Kidney (tissue), 14 donors: ENCODE results near the gene UTP20. TPM values are rescaled to one million over a fixed set of nuclear protein-coding genes. Genes with fewer than 3 reads are reported as not detected.
A peak's percentile ranks its signal among the peaks of the same experiment; 100 is the strongest.
"Not testable (repeated sequence)": the region's sequence is repeated elsewhere in the genome, so short reads cannot be mapped to it uniquely, and the experiment has no call there.

Source experiments
- DNase-seq, 5 donors: peaks; one replicate each; pipeline ENCODE4 v3.0.0-alpha.2; 2013 to 2020
- FAIRE-seq: peaks from 2 replicates; lab custom pipeline; 2012; peaks lifted over from hg19 to GRCh38; lab: Jason Lieb, UNC
- H3K27ac ChIP-seq, 2 donors: one replicate each; pipeline ENCODE4 v1.7.0; 2013; ENCODE audit warnings: low read depth in 2 of 2, low read length in 2 of 2, inconsistent platforms in 1 of 2
- H3K27me3 ChIP-seq: one replicate; pipeline ENCODE4 v1.7.1; 2013; ENCODE audit warnings: low read length, inconsistent platforms; ENCODE audit not compliant: control insufficient read depth, insufficient read depth
- H3K36me3 ChIP-seq, 3 donors: one replicate each; pipeline versions ENCODE4 v1.7.0 to v1.7.1; 2013; ENCODE audit warnings: low read length in 3 of 3, control low read depth in 1 of 3, inconsistent platforms in 1 of 3; ENCODE audit not compliant: insufficient read depth in 3 of 3, control insufficient read depth in 2 of 3
- H3K4me1 ChIP-seq, 3 donors: one replicate each; pipeline versions ENCODE4 v1.7.0 to v1.7.1; 2013; ENCODE audit warnings: low read length in 3 of 3, inconsistent platforms in 1 of 3, low read depth in 1 of 3; ENCODE audit not compliant: control insufficient read depth in 2 of 3, insufficient read depth in 2 of 3
- H3K4me3 ChIP-seq, 3 donors: one replicate each; pipeline versions ENCODE4 v1.7.0 to v1.8.1; 2013; ENCODE audit warnings: low read length in 3 of 3, control low read depth in 1 of 3, inconsistent platforms in 1 of 3
- H3K9ac ChIP-seq, 3 donors: one replicate each; pipeline versions ENCODE4 v1.7.0 to v1.7.1; 2013; ENCODE audit warnings: low read length in 3 of 3, control low read depth in 1 of 3, inconsistent platforms in 1 of 3
- H3K9me3 ChIP-seq, 3 donors: one replicate each; pipeline versions ENCODE4 v1.7.0 to v1.7.1; 2013; ENCODE audit warnings: low read length in 3 of 3, control low read depth in 1 of 3, inconsistent platforms in 1 of 3; ENCODE audit not compliant: control insufficient read depth in 2 of 3, insufficient read depth in 1 of 3
- CTCF ChIP-seq: IDR thresholded peaks from 3 replicates; pipeline ENCODE4 v1.5.1; 2012; ENCODE audit warnings: mild to moderate bottlenecking, moderate library complexity, borderline replicate concordance; ENCODE audit not compliant: insufficient read depth; ENCODE audit errors: extremely low read depth
- intact Hi-C: fragments of 100-400 bp; cut with DNase I; formaldehyde crosslinking; loops from one replicate; pipeline ENCODE4 v1.11.1; 2022
- polyA plus RNA-seq: library from polyadenylated mRNA; stranded (reverse); fragments of 350-450 nt; fragmentation: Illumina TruSeq; extraction: RNeasy Lipid Tissue Mini Kit (QIAGEN cat#74804); gene quantifications from one replicate; pipeline ENCODE4 v1.2.3, GENCODE V29; 2014; ENCODE audit warnings: low read depth, low replicate concordance; ENCODE audit not compliant: insufficient read depth
- total RNA-seq: library from RNA; stranded (reverse); fragmentation: NEBNext Ultra II Directional; extraction: Animal tissue kit (Norgen Biotek cat#: 25700); gene quantifications from one replicate; pipeline ENCODE4 v1.2.1, GENCODE V29; 2021
- donor health status: control.
- donor health status: control.
- donor health status: control.
- donor health status: control.
- donor health status: control.
- donor health status: DM: yes; HTN: yes; CAD: no.
- donor health status: Normal renal cell carcinoma (clear cell type).

UTP20 gene
- total and polyA plus RNA-seq, 2 donors from 2014 or later, result 2.5 to 15.5 TPM

- intact Hi-C loops, result no loop called here
- Histone ChIP-seq H3K27me3 (no peaks in the 10 kb centered on the region), H3K36me3 (no peaks in the 10 kb centered on the region), H3K9ac (peak overlapping the region; percentile 53 to 98 (median 91)), H3K4me1 (peaks cover 0 to 11% (median 3%) of the 10 kb centered on the region in 3 donors), H3K4me3 (peak overlapping the region; percentile 88 to 95 (median 91)), H3K9me3 (no peaks in the 10 kb centered on the region), H3K27ac (peak overlapping the region; percentile 94 to 96)
- FAIRE-seq (no peak), DNase-seq (peak in 2 of 5 donors; percentile 56 to 69)
- no peak for TF ChIP-seq CTCF
These were observed 127.1 kb downstream of the UTP20 start for GRCh38 chr12:101407049-101407435.

DNA sequence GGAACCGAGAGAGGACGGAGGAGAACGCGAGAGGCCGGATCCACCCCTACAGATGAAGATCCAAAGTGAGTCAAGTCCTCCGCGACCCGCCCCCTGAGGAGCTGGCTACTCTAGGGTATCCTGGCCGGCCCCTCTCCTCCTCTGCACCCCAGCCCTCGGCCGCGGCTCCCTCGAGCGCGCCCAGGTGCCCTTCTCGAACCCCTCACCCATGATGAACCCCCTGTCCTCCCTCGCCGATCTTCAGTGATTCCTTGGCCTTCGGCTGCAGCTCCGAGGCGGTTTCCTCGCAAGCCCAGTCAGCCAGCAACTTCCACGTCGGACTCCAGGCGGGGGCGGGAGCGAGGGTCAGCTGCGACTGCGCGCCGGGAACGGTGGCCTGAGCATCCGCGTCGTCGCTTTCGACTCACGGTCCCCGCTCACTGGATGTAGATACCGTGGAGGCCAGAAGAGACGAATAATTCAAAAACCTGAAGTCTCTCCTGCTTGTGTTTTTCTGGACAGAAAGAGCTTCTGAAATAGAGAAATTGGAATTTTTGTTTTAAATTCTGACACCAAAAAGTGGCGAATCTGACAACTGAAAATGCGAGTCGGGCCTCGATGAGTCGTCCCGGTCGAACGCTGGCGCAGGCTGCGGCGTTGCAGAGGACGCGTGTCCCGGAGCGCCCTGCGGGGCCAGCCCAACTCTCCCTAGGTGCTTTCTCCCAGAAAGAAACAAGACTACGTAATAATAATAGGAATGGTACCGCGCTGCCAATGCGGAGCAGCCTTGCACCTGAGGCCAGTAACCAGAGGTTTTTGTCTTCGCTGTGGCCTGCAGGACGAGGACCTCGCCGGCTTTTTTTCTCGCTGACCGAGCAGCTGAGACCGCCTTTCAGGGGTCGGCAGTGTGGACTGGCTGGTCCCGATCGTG is 127.8 kb downstream of the UTP20 start, which contains the start of gene ARL1:
ARL1 (minus strand) TSS at position 337 of the 910 bp plus-strand sequence; CDS start at position 210, 127 bp downstream.
- DNase-seq (peak; percentile 91 to 97 (median 94)), FAIRE-seq (no peak)
- Histone ChIP-seq H3K9me3 (no peaks in the 10 kb centered on the region), H3K9ac (peak within 1 kb of the TSS; percentile 53 to 98 (median 97)), H3K27ac (peak within 1 kb of the TSS; percentile 94 to 96), H3K4me1 (peaks cover 0 to 11% (median 3%) of the 10 kb centered on the region in 3 donors), H3K36me3 (no peaks in the 10 kb centered on the region), H3K27me3 (no peaks in the 10 kb centered on the region), H3K4me3 (peak within 1 kb of the TSS; percentile 88 to 95 (median 91))
- TF ChIP-seq CTCF, result no peak
- intact Hi-C loops, result no loop called here

GRCh38 chr12:101410169-101410568 is 130.3 kb downstream of the UTP20 start:
- intact Hi-C loops, H3K27ac ChIP-seq, H3K9me3 ChIP-seq, H3K9ac ChIP-seq, H3K4me3 ChIP-seq, H3K36me3 ChIP-seq, DNase-seq, FAIRE-seq, H3K27me3 ChIP-seq: not testable (repeated sequence)
- H3K4me1 ChIP-seq, result peaks cover 0 to 11% (median 3%) of the 10 kb centered on the region in 3 donors

DNA sequence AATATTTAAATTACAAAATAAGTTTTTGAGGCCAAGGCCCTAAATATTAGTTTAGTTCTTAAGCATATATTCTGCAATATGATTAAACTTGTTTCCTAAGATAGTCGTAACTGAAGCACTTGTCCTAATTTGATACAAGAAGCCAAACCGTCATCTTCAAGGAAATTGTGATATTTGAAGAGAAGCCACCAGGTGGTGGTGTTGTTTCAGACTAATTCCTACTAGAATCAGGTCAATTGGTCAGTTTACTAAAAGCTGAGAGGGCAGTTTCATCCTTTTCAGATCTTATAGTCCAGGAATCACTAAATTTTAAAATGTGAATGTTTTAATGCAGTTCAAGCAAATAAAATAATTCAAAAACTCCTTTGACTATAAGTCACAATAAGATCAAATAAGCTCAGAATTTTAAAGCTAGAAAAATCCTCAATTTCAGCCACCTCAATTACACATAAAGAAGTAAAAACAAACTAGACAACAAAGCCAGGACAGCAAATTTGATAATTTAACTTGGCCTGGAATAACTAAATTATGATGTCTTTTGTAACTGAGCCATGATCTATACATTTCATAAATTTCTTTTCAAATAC is 134.7 kb downstream of the UTP20 start:
- FAIRE-seq, result peak; percentile 96
- DNase-seq, result peak in 3 of 5 donors; percentile 34 to 79 (median 74)
- Histone ChIP-seq H3K27ac (no peak overlapping the region), H3K9me3 (no peaks in the 10 kb centered on the region), H3K36me3 (no peaks in the 10 kb centered on the region), H3K4me3 (no peak overlapping the region), H3K27me3 (no peaks in the 10 kb centered on the region), H3K4me1 (no peaks in the 10 kb centered on the region), H3K9ac (no peak overlapping the region)
- peak; percentile 47 for TF ChIP-seq CTCF
- intact Hi-C loops, result no loop called here
